Coronary artery (tissue), 2 donors: ENCODE results near the gene NCAPD3.
A peak's percentile ranks its signal among the peaks of the same experiment; 100 is the strongest.

Experiments
- DNase-seq: peaks from one replicate; pipeline ENCODE4 v3.0.0-alpha.2; 2017; ENCODE audit warnings: low spot score
- H3K27ac ChIP-seq, 2 donors: fragments of 200-600 bp; sonication (generic); one replicate each; pipeline ENCODE4 v1.5.1; 2016 to 2019
- H3K4me3 ChIP-seq: fragments of 200-600 bp; sonication (generic); 2 replicates; pipeline ENCODE4 v1.5.1; 2016; ENCODE audit warnings: mild to moderate bottlenecking, moderate library complexity
- TF ChIP-seq, protein P1 (sequence below): fragments of 200-600 bp; sonication (generic); IDR thresholded peaks from one replicate; pipeline ENCODE4 v1.5.1; 2019; ENCODE audit warnings: antibody characterized with exemption

The NCAPD3 gene

DNA sequence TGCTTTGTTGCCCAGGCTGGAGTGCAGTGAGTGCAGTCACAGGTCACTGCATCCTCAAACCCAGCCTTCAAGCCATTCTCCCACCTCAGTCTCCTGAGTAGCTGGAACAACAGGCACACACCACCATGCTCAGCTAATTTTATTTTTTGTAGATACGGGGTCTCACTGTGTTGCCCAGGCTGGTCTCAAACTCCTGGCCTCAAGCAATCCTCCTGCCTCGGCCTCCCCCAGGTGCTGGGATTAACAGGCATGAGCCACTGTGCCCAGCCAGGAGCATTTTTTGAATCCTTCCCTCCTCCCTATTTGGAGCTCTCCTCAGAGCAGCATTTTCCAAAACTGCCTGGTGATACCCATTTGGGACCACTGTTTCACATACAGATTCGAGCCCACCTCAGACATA, 77.2 kb downstream of the NCAPD3 start:
- no peak overlapping the region for H3K27ac ChIP-seq
- TF ChIP-seq, protein P1, sequence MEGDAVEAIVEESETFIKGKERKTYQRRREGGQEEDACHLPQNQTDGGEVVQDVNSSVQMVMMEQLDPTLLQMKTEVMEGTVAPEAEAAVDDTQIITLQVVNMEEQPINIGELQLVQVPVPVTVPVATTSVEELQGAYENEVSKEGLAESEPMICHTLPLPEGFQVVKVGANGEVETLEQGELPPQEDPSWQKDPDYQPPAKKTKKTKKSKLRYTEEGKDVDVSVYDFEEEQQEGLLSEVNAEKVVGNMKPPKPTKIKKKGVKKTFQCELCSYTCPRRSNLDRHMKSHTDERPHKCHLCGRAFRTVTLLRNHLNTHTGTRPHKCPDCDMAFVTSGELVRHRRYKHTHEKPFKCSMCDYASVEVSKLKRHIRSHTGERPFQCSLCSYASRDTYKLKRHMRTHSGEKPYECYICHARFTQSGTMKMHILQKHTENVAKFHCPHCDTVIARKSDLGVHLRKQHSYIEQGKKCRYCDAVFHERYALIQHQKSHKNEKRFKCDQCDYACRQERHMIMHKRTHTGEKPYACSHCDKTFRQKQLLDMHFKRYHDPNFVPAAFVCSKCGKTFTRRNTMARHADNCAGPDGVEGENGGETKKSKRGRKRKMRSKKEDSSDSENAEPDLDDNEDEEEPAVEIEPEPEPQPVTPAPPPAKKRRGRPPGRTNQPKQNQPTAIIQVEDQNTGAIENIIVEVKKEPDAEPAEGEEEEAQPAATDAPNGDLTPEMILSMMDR: no peak

DNA sequence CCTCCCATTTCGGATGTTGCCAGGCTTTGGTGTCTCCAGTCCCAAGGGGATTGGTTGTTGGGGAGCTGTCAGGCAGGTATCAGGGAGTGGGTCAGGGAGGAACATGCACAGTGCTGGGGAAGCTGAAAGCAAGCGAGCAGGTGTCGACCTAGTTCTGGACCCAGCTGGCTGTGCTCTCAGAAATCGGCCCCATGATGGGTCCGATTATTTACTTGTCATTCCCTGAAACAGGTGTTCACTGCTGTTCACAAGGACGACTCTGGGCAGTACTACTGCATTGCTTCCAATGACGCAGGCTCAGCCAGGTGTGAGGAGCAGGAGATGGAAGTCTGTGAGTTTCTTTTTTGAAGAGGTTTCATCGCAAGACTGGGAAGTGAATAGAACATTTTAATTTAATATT, 78.1 kb downstream of the NCAPD3 start:
- Histone ChIP-seq H3K4me3 (no peak overlapping the region), H3K27ac (no peak overlapping the region)
- DNase-seq: no peak
- TF ChIP-seq, protein P1: no peak

More for the DNA sequence above, 77.2 kb downstream of the NCAPD3 start:
- DNase-seq: no peak
- H3K4me3 ChIP-seq: no peak overlapping the region

DNA sequence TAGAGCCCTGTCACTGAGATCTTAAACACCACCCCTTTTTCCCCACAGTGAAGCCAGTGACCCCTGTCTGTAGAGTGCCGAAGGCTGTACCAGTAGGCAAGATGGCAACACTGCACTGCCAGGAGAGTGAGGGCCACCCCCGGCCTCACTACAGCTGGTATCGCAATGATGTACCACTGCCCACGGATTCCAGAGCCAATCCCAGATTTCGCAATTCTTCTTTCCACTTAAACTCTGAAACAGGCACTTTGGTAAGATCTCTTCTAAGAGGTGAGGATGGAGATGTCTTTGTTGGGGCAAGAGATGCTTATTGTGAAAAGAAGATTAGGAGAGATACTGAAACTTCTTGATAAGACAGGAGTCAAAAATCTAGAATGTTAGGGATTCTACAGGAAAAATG, 79.0 kb downstream of the NCAPD3 start:
- Histone ChIP-seq H3K27ac (no peak overlapping the region), H3K4me3 (no peak overlapping the region)
- no peak for DNase-seq
- TF ChIP-seq, protein P1: no peak

DNA sequence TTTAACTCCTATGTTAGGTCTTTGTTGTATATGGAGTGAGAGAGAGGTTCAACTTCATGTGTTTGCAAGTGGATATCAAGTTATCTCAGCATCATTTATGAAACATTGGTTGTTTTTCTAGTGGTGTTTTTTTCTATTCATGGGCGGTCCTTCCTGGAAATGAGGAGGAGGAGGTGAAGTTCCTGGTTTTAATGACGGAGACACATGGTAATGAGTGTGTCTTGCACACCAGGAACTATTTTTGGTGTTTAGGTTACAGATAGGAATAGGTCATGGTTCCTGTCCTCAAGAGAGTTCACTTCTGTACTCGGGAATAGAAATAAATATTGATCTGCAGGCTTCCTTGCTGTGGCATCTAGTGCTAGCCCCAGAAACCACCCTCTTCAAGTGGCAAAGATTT, 80.0 kb downstream of the NCAPD3 start:
- Histone ChIP-seq H3K27ac (no peak overlapping the region), H3K4me3 (no peak overlapping the region)
- TF ChIP-seq, protein P1: no peak
- DNase-seq: no peak

GRCh38 chr11:134142536-134142935, 81.2 kb downstream of the NCAPD3 start:
- TF ChIP-seq, protein P1: no peak
- no peak for DNase-seq
- H3K4me3 ChIP-seq: no peak overlapping the region
- no peak overlapping the region for H3K27ac ChIP-seq

DNA sequence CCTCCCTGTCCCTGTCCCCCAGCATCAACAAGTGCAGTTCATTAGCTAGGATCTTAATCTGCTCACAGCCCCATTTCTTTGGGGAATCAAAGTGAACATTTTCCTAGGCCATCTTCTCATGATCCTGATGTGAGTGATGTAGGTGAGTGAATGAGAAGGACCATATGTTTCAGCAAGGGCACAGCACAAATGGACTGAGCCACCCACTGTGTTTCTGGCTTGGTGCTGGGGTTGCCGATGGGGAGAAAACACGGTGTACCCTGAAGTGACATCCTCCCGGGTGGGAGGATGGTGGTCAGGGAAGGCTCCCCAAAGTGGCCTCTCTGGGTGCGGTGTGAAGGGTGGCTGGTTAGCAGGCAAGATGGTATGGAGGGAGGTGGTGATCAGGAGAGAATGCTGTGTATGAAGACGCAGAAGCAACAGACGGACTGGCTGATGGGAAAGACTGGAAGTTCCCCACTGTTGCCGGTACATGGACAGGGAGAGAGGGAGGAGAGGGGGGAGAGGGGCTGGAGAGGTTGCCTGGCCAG, 82.7 kb downstream of the NCAPD3 start:
- Histone ChIP-seq H3K27ac (no peak overlapping the region), H3K4me3 (no peak overlapping the region)
- DNase-seq: no peak
- TF ChIP-seq, protein P1: no peak

DNA sequence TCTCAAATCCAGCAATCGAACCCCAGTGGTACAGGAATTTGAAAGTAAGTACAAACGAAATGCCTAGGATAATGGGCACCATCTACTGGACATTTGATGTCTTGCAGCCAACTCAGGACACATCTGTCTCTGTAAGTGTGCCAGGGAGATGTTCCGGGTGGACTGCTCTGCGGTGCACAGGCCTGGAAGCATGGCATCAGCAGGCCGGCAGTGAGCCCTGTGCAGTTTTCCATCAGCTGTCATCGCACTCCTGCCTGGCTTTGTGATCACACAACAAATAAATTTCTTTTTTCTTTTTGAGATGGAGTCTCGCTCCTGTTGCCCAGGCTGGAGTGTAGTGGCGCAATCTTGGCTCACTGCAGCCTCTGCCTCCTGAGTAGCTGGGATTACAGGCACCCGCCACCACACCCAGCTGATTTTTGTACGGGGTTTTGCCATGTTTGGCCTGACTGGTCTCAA, 83.9 kb downstream of the NCAPD3 start:
- Histone ChIP-seq H3K4me3 (peak overlapping the region; percentile 35), H3K27ac (peak overlapping the region; percentile 35 to 50)
- TF ChIP-seq, protein P1: peak; percentile 23
- DNase-seq: no peak
